Nephron progenitor cell (in vitro differentiated cells): ENCODE data around the gene LRP8.
"Not testable (repeated sequence)": the region's sequence is repeated elsewhere in the genome, so short reads cannot be mapped to it uniquely, and the experiment has no call there.

Experiments
- DNase-seq: peaks from one replicate; pipeline ENCODE4 v3.0.0; 2021
- H3K27ac Mint-ChIP-seq: 2 replicates; pipeline ENCODE4 v1.8.0; 2021; ENCODE audit warnings: mild to moderate bottlenecking, moderate library complexity, mixed read lengths
- H3K27me3 Mint-ChIP-seq: 2 replicates; pipeline ENCODE4 v1.8.0; 2021; ENCODE audit warnings: mild to moderate bottlenecking, low read depth, mixed read lengths; ENCODE audit not compliant: poor library complexity
- H3K36me3 Mint-ChIP-seq: 2 replicates; pipeline ENCODE4 v1.8.0; 2021; ENCODE audit warnings: low read depth, mixed read lengths
- H3K4me1 Mint-ChIP-seq: 2 replicates; pipeline ENCODE4 v1.8.0; 2021; ENCODE audit warnings: mixed read lengths
- H3K4me3 Mint-ChIP-seq: 2 replicates; pipeline ENCODE4 v1.8.0; 2021; ENCODE audit warnings: mild to moderate bottlenecking, moderate library complexity, mixed read lengths
- H3K9me3 Mint-ChIP-seq: 2 replicates; pipeline ENCODE4 v1.8.0; 2021; ENCODE audit warnings: mild to moderate bottlenecking, moderate library complexity, mixed read lengths
- CTCF ChIP-seq: fragments of 200-600 bp; sonication (generic); IDR thresholded peaks from 2 replicates; pipeline ENCODE4 v1.5.0; 2021; ENCODE audit warnings: antibody characterized with exemption

The LRP8 gene

GRCh38 chr1:53218201-53218600 is 109.7 kb downstream of the LRP8 start:
- Mint-ChIP-seq H3K4me1 (peaks cover 43% of the 10 kb centered on the region), H3K36me3 (peaks cover 22% of the 10 kb centered on the region), H3K4me3 (no peak overlapping the region), H3K27me3 (no peaks in the 10 kb centered on the region), H3K9me3 (no peaks in the 10 kb centered on the region), H3K27ac (no peak overlapping the region)
- TF ChIP-seq CTCF: no peak
- no peak for DNase-seq

- no peaks in the 10 kb centered on the region for H3K9me3 Mint-ChIP-seq
- H3K4me3 Mint-ChIP-seq: no peak overlapping the region
- peaks cover 28% of the 10 kb centered on the region for H3K4me1 Mint-ChIP-seq
- TF ChIP-seq CTCF: no peak
- peaks cover 2% of the 10 kb centered on the region for H3K27me3 Mint-ChIP-seq
- no peak for DNase-seq
- peaks cover 52% of the 10 kb centered on the region for H3K36me3 Mint-ChIP-seq
- peak overlapping the region; percentile 98 for H3K27ac Mint-ChIP-seq
Observed at GRCh38 chr1:53214376-53214940, 113.4 kb downstream of the LRP8 start.

DNA sequence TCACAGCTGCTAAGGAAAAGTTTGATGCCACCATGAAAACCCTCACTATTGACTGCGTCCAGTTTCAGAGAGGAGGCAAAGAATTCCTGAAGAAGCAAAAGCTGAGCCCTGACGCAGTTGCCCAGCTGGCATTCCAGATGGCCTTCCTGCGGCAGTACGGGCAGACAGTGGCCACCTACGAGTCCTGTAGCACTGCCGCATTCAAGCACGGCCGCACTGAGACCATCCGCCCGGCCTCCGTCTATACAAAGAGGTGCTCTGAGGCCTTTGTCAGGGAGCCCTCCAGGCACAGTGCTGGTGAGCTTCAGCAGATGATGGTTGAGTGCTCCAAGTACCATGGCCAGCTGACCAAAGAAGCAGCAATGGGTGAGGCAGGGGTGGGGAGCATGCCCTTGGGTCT is 116.9 kb downstream of the LRP8 start:
- Mint-ChIP-seq H3K9me3 (peaks cover 21% of the 10 kb centered on the region), H3K4me3 (no peak overlapping the region), H3K36me3 (peaks cover 78% of the 10 kb centered on the region), H3K4me1 (peaks cover 14% of the 10 kb centered on the region), H3K27ac (no peak overlapping the region), H3K27me3 (peaks cover 2% of the 10 kb centered on the region)
- TF ChIP-seq CTCF: no peak
- DNase-seq: no peak

GRCh38 chr1:53210352-53210751 is 117.5 kb downstream of the LRP8 start:
- Mint-ChIP-seq H3K36me3 (peaks cover 84% of the 10 kb centered on the region), H3K9me3 (peaks cover 27% of the 10 kb centered on the region), H3K27me3 (peaks cover 2% of the 10 kb centered on the region), H3K27ac (no peak overlapping the region), H3K4me3 (no peak overlapping the region), H3K4me1 (peaks cover 14% of the 10 kb centered on the region)
- no peak for DNase-seq
- TF ChIP-seq CTCF: no peak

GRCh38 chr1:53207726-53208125 is 120.1 kb downstream of the LRP8 start:
- no peak overlapping the region for H3K4me3 Mint-ChIP-seq
- no peak for TF ChIP-seq CTCF

DNA sequence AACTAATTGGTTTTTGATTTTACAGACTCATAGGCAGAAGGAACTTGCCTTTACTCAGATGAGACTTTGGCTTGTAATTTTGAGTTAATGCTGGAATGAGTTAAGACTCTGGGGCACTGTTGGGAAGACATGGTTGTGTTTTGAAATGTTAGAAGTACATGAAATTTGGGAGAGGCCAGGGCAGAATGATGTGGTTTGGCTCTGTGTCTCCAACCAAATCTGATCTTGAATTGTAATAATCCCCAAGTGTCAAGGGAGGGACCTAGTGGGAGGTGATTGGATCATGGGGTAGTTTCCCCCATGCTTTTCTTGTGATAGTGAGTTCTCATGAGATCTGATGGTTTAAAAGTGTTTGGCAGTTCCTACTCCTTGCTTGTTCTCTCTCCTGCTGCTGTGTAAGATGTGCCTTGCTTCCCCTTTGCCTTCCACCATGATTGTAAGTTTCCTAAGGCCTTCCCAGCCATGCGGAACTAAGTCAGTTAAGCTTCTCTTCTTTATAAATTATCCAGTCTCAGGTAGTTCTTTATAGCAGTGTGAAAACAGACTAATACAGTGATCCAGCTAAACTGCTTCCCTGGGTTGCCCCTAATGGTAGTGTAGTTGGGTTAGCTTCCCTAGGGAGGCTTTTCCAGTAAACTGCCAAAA is 121.0 kb downstream of the LRP8 start:
- Mint-ChIP-seq H3K36me3 (peaks cover 95% of the 10 kb centered on the region), H3K9me3 (peaks cover 50% of the 10 kb centered on the region), H3K4me1 (no peaks in the 10 kb centered on the region), H3K4me3 (no peak overlapping the region), H3K27me3 (peaks cover 2% of the 10 kb centered on the region), H3K27ac (no peak overlapping the region)
- DNase-seq: no peak
- no peak for TF ChIP-seq CTCF

More at GRCh38 chr1:53207726-53208125, 120.1 kb downstream of the LRP8 start:
- H3K4me1 Mint-ChIP-seq: no peaks in the 10 kb centered on the region
- H3K27ac Mint-ChIP-seq: no peak overlapping the region
- peaks cover 50% of the 10 kb centered on the region for H3K9me3 Mint-ChIP-seq
- DNase-seq: no peak
- peaks cover 92% of the 10 kb centered on the region for H3K36me3 Mint-ChIP-seq
- H3K27me3 Mint-ChIP-seq: peaks cover 2% of the 10 kb centered on the region

- not testable (repeated sequence) for H3K4me3 Mint-ChIP-seq, H3K4me1 Mint-ChIP-seq, DNase-seq, H3K27ac Mint-ChIP-seq, H3K27me3 Mint-ChIP-seq
- peaks cover 50% of the 10 kb centered on the region for H3K9me3 Mint-ChIP-seq
- H3K36me3 Mint-ChIP-seq: peaks cover 96% of the 10 kb centered on the region
Observed at GRCh38 chr1:53206083-53206685, 121.7 kb downstream of the LRP8 start.

- H3K4me3 Mint-ChIP-seq, H3K4me1 Mint-ChIP-seq, H3K27ac Mint-ChIP-seq, DNase-seq, H3K27me3 Mint-ChIP-seq: not testable (repeated sequence)
- Mint-ChIP-seq H3K9me3 (peaks cover 50% of the 10 kb centered on the region), H3K36me3 (peaks cover 97% of the 10 kb centered on the region)
Observed at GRCh38 chr1:53205496-53205895, 122.4 kb downstream of the LRP8 start.
